Aorta (tissue), 5 donors: ENCODE results near the gene RGS16. TPM values are rescaled to one million over a fixed set of nuclear protein-coding genes. Genes with fewer than 3 reads are reported as not detected.

Experiments used
- ATAC-seq: fragments of 200-7000 bp; cut with Tn5 transposase; one replicate; pipeline ENCODE4 v1.9.1; 2022; ENCODE audit warnings: moderate library complexity; ENCODE audit not compliant: low FRiP score
- DNase-seq, 2 donors: peaks; one replicate each; pipeline ENCODE4 v3.0.0-alpha.2; 2020
- H3K27ac ChIP-seq, 2 donors: one replicate each; pipeline ENCODE4 v1.5.1; 2013; ENCODE audit warnings: low read length in 2 of 2, mild to moderate bottlenecking in 2 of 2, moderate library complexity in 2 of 2, control low read depth in 1 of 2, inconsistent platforms in 1 of 2, low read depth in 1 of 2
- H3K27me3 ChIP-seq, 2 donors: one replicate each; pipeline ENCODE4 v1.6.1; 2013; ENCODE audit warnings: control low read depth in 1 of 2, low read length in 1 of 2, mild to moderate bottlenecking in 1 of 2, moderate library complexity in 1 of 2; ENCODE audit not compliant: insufficient read depth in 2 of 2, control insufficient read depth in 1 of 2
- H3K36me3 ChIP-seq, 2 donors: one replicate each; pipeline ENCODE4 v1.6.1; 2013; ENCODE audit warnings: control low read depth in 1 of 2, low read length in 1 of 2, mild to moderate bottlenecking in 1 of 2; ENCODE audit not compliant: insufficient read depth in 2 of 2, control insufficient read depth in 1 of 2
- H3K4me1 ChIP-seq, 2 donors: one replicate each; pipeline ENCODE4 v1.6.1; 2013; ENCODE audit warnings: low read length in 2 of 2, control low read depth in 1 of 2, mild to moderate bottlenecking in 1 of 2, moderate library complexity in 1 of 2; ENCODE audit not compliant: insufficient read depth in 2 of 2, control insufficient read depth in 1 of 2
- H3K4me3 ChIP-seq, 2 donors: one replicate each; pipeline ENCODE4 v1.5.1; 2013; ENCODE audit warnings: low read length in 2 of 2, control low read depth in 1 of 2, mild to moderate bottlenecking in 1 of 2
- H3K9me3 ChIP-seq: one replicate; pipeline ENCODE4 v1.6.1; 2013; ENCODE audit warnings: mild to moderate bottlenecking, low read length; ENCODE audit not compliant: control insufficient read depth
- WGBS, 2 donors: extraction: QIAGEN DNeasy Blood & Tissue Kit; methylation state at CpG; one replicate each; pipeline ENCODE4 v1.1.7; 2013; 5-methylcytosine and 5-hydroxymethylcytosine counted together
- intact Hi-C, 2 donors: fragments of 100-400 bp; cut with DNase I; formaldehyde crosslinking; loops; one replicate each; pipeline versions ENCODE4 v1.14.2 to v1.15.0; 2022
- polyA plus RNA-seq, 2 donors: library from polyadenylated mRNA; stranded (reverse); fragments of 200-250 nt; gene quantifications; one replicate each; pipeline ENCODE4 v1.2.3, GENCODE V29; 2013
- total RNA-seq, 2 donors: library from RNA; stranded (reverse); fragmentation: NEBNext Ultra II Directional; extraction: Animal tissue kit (Norgen Biotek cat#: 25700); gene quantifications; one replicate each; pipeline ENCODE4 v1.2.1, GENCODE V29; 2021
- donor health status: healthy with polysubstance abuse.
- donor health status: Bipolar disorder and iron deficiency.
- donor health status: DM: no; HTN: no; CAD: no.
- donor health status: DM: no; HTN: no; CAD: no.
- donor health status: DM: yes; HTN: yes; CAD: no.

Gene RGS16
- total and polyA plus RNA-seq, 4 donors = 0.50 to 20.9 (median 8.1) TPM

- no peak for ATAC-seq
- no peak for DNase-seq
- no peaks in the 10 kb centered on the region for H3K4me1 ChIP-seq
- intact Hi-C loops = no loop called here
- no peak overlapping the region for H3K4me3 ChIP-seq
- H3K27ac ChIP-seq = no peak overlapping the region
- no peaks in the 10 kb centered on the region for H3K9me3 ChIP-seq
- H3K36me3 ChIP-seq = no peaks in the 10 kb centered on the region
- WGBS, 2 donors = 83% methylated on average over 3 of the region's 3 CpGs
- no peaks in the 10 kb centered on the region for H3K27me3 ChIP-seq
These were observed 38.7 kb downstream of the RGS16 start for GRCh38 chr1:182565537-182565936.

- 65 to 66% methylated on average over 2 of the region's 2 CpGs for WGBS, 2 donors
These were observed 39.7 kb downstream of the RGS16 start for GRCh38 chr1:182564406-182565004.

GRCh38 chr1:182563095-182563494 lies 41.1 kb downstream of the RGS16 start:
- peaks cover 0 to 2% of the 10 kb centered on the region in 2 donors for H3K27me3 ChIP-seq
- no peak overlapping the region for H3K27ac ChIP-seq
- H3K4me1 ChIP-seq = no peaks in the 10 kb centered on the region
- WGBS, 2 donors = 90 to 91% methylated on average over 4 of the region's 4 CpGs
- no peaks in the 10 kb centered on the region for H3K9me3 ChIP-seq
- intact Hi-C loops = no loop called here
- H3K4me3 ChIP-seq = no peak overlapping the region
- DNase-seq (no peak), ATAC-seq (no peak)
- no peaks in the 10 kb centered on the region for H3K36me3 ChIP-seq

More at GRCh38 chr1:182564406-182565004, 39.7 kb downstream of the RGS16 start:
- DNase-seq = no peak
- intact Hi-C loops = no loop called here
- Histone ChIP-seq H3K9me3 (no peaks in the 10 kb centered on the region), H3K4me3 (no peak overlapping the region), H3K4me1 (no peaks in the 10 kb centered on the region), H3K27me3 (no peaks in the 10 kb centered on the region), H3K36me3 (no peaks in the 10 kb centered on the region), H3K27ac (no peak overlapping the region)
- no peak for ATAC-seq

- intact Hi-C loops = no loop called here
- Histone ChIP-seq H3K27me3 (peaks cover 0 to 2% of the 10 kb centered on the region in 2 donors), H3K4me1 (no peaks in the 10 kb centered on the region), H3K4me3 (no peak overlapping the region), H3K27ac (no peak overlapping the region), H3K9me3 (no peaks in the 10 kb centered on the region), H3K36me3 (no peaks in the 10 kb centered on the region)
- WGBS, 2 donors = 58 to 60% methylated on average over 4 of the region's 4 CpGs
- no peak for ATAC-seq
- DNase-seq = no peak
These were observed 42.7 kb downstream of the RGS16 start for GRCh38 chr1:182561456-182561855.

- ATAC-seq (no peak), DNase-seq (no peak)
- Histone ChIP-seq H3K27ac (no peak overlapping the region), H3K27me3 (peaks cover 0 to 2% of the 10 kb centered on the region in 2 donors), H3K9me3 (no peaks in the 10 kb centered on the region), H3K4me3 (no peak overlapping the region), H3K4me1 (no peaks in the 10 kb centered on the region), H3K36me3 (no peaks in the 10 kb centered on the region)
- intact Hi-C loops = no loop called here
- 70 to 74% methylated on average over 7 of the region's 7 CpGs for WGBS, 2 donors
These were observed 43.7 kb downstream of the RGS16 start for GRCh38 chr1:182560392-182560984.

GRCh38 chr1:182556279-182556678 lies 47.9 kb downstream of the RGS16 start:
- Histone ChIP-seq H3K4me1 (no peaks in the 10 kb centered on the region), H3K4me3 (no peak overlapping the region), H3K27me3 (peaks cover 0 to 2% of the 10 kb centered on the region in 2 donors), H3K36me3 (no peaks in the 10 kb centered on the region), H3K9me3 (peaks cover 3% of the 10 kb centered on the region), H3K27ac (no peak overlapping the region)
- ATAC-seq (no peak), DNase-seq (no peak)
- intact Hi-C loops = no loop called here

- ATAC-seq = no peak
- no peak for DNase-seq
- WGBS, 2 donors = 44 to 50% methylated on average over 1 of the region's 1 CpG
- peaks cover 3% of the 10 kb centered on the region for H3K9me3 ChIP-seq
- no peak overlapping the region for H3K4me3 ChIP-seq
- no peaks in the 10 kb centered on the region for H3K36me3 ChIP-seq
- intact Hi-C loops = no loop called here
- no peak overlapping the region for H3K27ac ChIP-seq
- H3K27me3 ChIP-seq = peaks cover 0 to 2% of the 10 kb centered on the region in 2 donors
- no peaks in the 10 kb centered on the region for H3K4me1 ChIP-seq
These were observed 48.7 kb downstream of the RGS16 start for GRCh38 chr1:182555493-182555892.

GRCh38 chr1:182552527-182552926 lies 51.7 kb downstream of the RGS16 start:
- ATAC-seq (no peak), DNase-seq (no peak)
- Histone ChIP-seq H3K4me1 (no peaks in the 10 kb centered on the region), H3K36me3 (no peaks in the 10 kb centered on the region), H3K4me3 (no peak overlapping the region), H3K27ac (no peak overlapping the region), H3K27me3 (no peaks in the 10 kb centered on the region), H3K9me3 (peaks cover 3% of the 10 kb centered on the region)
- WGBS, 2 donors = 69 to 75% methylated on average over 2 of the region's 2 CpGs
- intact Hi-C loops = no loop called here

GRCh38 chr1:182549811-182550210 lies 54.4 kb downstream of the RGS16 start:
- H3K4me3 ChIP-seq = no peak overlapping the region
- no peak for DNase-seq
- no peak overlapping the region for H3K27ac ChIP-seq
- 6 to 10% methylated on average over 1 of the region's 1 CpG for WGBS, 2 donors
- intact Hi-C loops = no loop called here
- H3K9me3 ChIP-seq = peaks cover 3% of the 10 kb centered on the region
- H3K36me3 ChIP-seq = no peaks in the 10 kb centered on the region
- ATAC-seq = no peak
- no peaks in the 10 kb centered on the region for H3K27me3 ChIP-seq
- no peaks in the 10 kb centered on the region for H3K4me1 ChIP-seq
